Upper lobe of left lung (tissue), 6 donors: ENCODE data around the gene LYSMD2. TPM values are rescaled to one million over a fixed set of nuclear protein-coding genes. Genes with fewer than 3 reads are reported as not detected.

ENCODE experiments used
- ATAC-seq, 2 donors: fragments of 200-7000 bp; cut with Tn5 transposase; one replicate each; pipeline ENCODE4 v1.9.1; 2022; ENCODE audit warnings: mild to moderate bottlenecking in 2 of 2, moderate library complexity in 2 of 2; ENCODE audit not compliant: low FRiP score in 2 of 2
- DNase-seq, 2 donors: peaks; one replicate each; pipeline ENCODE4 v3.0.0-alpha.2; 2019 to 2020
- H3K27ac ChIP-seq, 4 donors: fragments of 200-600 bp; sonication (generic); one replicate each; pipeline ENCODE4 v1.5.1; 2016 to 2019
- H3K27me3 ChIP-seq, 4 donors: fragments of 200-600 bp; sonication (generic); one replicate each; pipeline ENCODE4 v1.5.1; 2017 to 2019
- H3K36me3 ChIP-seq, 4 donors: fragments of 200-600 bp; sonication (generic); one replicate each; pipeline ENCODE4 v1.5.1; 2016 to 2019
- H3K4me1 ChIP-seq, 4 donors: fragments of 200-600 bp; sonication (generic); one replicate each; pipeline ENCODE4 v1.5.1; 2018 to 2019
- H3K4me3 ChIP-seq, 4 donors: fragments of 200-600 bp; sonication (generic); one replicate each; pipeline ENCODE4 v1.5.1; 2017 to 2019; ENCODE audit warnings: mild to moderate bottlenecking in 2 of 4, moderate library complexity in 1 of 4
- H3K9me3 ChIP-seq, 4 donors: fragments of 200-600 bp; sonication (generic); one replicate each; pipeline ENCODE4 v1.5.1; 2018 to 2019
- EP300 ChIP-seq, 4 donors: sonication (generic); formaldehyde crosslinking; IDR thresholded peaks; one replicate each; pipeline ENCODE4 v1.5.1; 2017; ENCODE audit warnings: antibody characterized with exemption in 4 of 4, control low read depth in 2 of 4
- POLR2A ChIP-seq, 4 donors: fragments of 450-650 bp; IDR thresholded peaks; one replicate each; pipeline ENCODE4 v1.5.1; 2016 to 2017; ENCODE audit warnings: antibody characterized with exemption in 4 of 4, mild to moderate bottlenecking in 2 of 4
- POLR2AphosphoS5 ChIP-seq, 2 donors: sonication (generic); formaldehyde crosslinking; IDR thresholded peaks; one replicate each; pipeline ENCODE4 v1.5.1; 2017; ENCODE audit warnings: antibody characterized with exemption in 2 of 2
- WGBS, 2 donors: methylation state at CpG; one replicate each; pipeline ENCODE4 v1.1.5; 2017 to 2018; 5-methylcytosine and 5-hydroxymethylcytosine counted together
- total RNA-seq, 6 donors: library from RNA; depleted of rRNA in 4 of 6; stranded (reverse); fragments of >200 nt in 4 of 6; gene quantifications; one replicate each; pipeline versions ENCODE4 v1.1.0 to v1.2.1, GENCODE V29; 2016 to 2021
- TF ChIP-seq, protein P1 (sequence below), 6 experiments: fragments of 450-650 bp in 4 of 6; fragments of 200-600 bp in 2 of 6; sonication (generic) in 2 of 6; IDR thresholded peaks; one replicate each; pipeline ENCODE4 v1.5.1; 2016 to 2019; ENCODE audit warnings: antibody characterized with exemption in 6 of 6
- donor health status: DM: no; HTN: no; CAD: no; lungs with moderate emphysema.
- donor health status: DM: no; HTN: yes; CAD: no; lungs with severe emphysema.

LYSMD2 gene
- total RNA-seq, 6 donors from 2014 or later: 13.4 to 22.8 (median 17.9) TPM

DNA sequence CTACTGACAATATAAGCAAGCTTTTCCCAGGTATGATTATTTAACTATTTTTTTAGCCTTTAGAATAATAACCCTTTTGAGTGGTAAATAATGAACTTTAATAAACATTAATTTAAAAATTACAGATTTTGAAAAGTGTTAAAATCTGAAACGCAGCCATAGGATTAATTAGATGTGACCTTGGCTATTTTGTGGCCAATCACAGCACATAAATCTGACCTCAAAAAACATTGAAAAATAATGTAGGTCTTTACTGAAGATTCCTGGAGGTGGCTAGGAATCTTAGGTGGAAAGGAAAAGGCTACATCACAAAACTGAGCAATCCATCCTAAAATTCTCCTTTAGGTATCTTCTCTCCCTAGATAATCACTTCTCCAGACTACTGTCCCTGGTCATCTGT is 38.1 kb downstream of the LYSMD2 start:
- no peak for ATAC-seq

GRCh38 chr15:51697163-51697562 is 40.3 kb downstream of the LYSMD2 start:
- TF ChIP-seq POLR2AphosphoS5 (IDR thresholded peaks at IDR 0.05): no peak
- TF ChIP-seq, protein P1, sequence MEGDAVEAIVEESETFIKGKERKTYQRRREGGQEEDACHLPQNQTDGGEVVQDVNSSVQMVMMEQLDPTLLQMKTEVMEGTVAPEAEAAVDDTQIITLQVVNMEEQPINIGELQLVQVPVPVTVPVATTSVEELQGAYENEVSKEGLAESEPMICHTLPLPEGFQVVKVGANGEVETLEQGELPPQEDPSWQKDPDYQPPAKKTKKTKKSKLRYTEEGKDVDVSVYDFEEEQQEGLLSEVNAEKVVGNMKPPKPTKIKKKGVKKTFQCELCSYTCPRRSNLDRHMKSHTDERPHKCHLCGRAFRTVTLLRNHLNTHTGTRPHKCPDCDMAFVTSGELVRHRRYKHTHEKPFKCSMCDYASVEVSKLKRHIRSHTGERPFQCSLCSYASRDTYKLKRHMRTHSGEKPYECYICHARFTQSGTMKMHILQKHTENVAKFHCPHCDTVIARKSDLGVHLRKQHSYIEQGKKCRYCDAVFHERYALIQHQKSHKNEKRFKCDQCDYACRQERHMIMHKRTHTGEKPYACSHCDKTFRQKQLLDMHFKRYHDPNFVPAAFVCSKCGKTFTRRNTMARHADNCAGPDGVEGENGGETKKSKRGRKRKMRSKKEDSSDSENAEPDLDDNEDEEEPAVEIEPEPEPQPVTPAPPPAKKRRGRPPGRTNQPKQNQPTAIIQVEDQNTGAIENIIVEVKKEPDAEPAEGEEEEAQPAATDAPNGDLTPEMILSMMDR (IDR thresholded peaks at IDR 0.05): no peak
- no peak for TF ChIP-seq EP300 (IDR thresholded peaks at IDR 0.05)
- no peak for TF ChIP-seq POLR2A (IDR thresholded peaks at IDR 0.05)
- Histone ChIP-seq H3K4me1 (no peaks in the 10 kb centered on the region), H3K36me3 (no peaks in the 10 kb centered on the region), H3K27me3 (no peaks in the 10 kb centered on the region), H3K9me3 (no peaks in the 10 kb centered on the region), H3K27ac (no peak overlapping the region), H3K4me3 (no peak overlapping the region)
- DNase-seq (no peak), ATAC-seq (no peak)
- WGBS, 2 donors: 93 to 95% methylated on average over 2 of the region's 2 CpGs

More for the DNA sequence above, 38.1 kb downstream of the LYSMD2 start:
- WGBS, 2 donors: 87 to 96% methylated on average over 1 of the region's 1 CpG
- no peaks in the 10 kb centered on the region for H3K27me3 ChIP-seq
- TF ChIP-seq, protein P1 (IDR thresholded peaks at IDR 0.05): no peak
- TF ChIP-seq EP300 (IDR thresholded peaks at IDR 0.05) (no peak), POLR2AphosphoS5 (IDR thresholded peaks at IDR 0.05) (no peak), POLR2A (IDR thresholded peaks at IDR 0.05) (no peak)
- no peak overlapping the region for H3K27ac ChIP-seq
- DNase-seq: no peak
- no peaks in the 10 kb centered on the region for H3K9me3 ChIP-seq
- H3K4me1 ChIP-seq: no peaks in the 10 kb centered on the region
- no peaks in the 10 kb centered on the region for H3K36me3 ChIP-seq
- H3K4me3 ChIP-seq: no peak overlapping the region

DNA sequence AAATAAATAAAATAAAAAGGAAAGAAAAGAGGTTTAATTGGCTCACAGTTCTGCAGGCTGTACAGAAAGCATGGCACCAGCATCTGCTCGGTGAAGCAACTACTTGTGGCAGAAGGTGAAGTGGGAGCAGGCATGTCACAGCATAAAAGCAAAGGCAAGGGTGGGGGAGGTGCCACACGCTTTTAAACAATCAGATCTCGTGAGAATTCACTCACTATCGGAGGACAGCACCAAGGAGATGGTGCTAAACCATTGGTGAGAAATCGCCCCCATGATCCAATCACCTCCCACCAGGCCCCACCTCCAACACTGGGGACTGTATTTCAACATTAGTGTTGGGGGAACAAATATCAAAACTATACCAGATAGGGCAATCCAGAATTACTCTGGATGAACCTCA is 40.9 kb downstream of the LYSMD2 start:
- TF ChIP-seq POLR2A (IDR thresholded peaks at IDR 0.05) (no peak), EP300 (IDR thresholded peaks at IDR 0.05) (no peak), POLR2AphosphoS5 (IDR thresholded peaks at IDR 0.05) (no peak)
- TF ChIP-seq, protein P1 (IDR thresholded peaks at IDR 0.05): no peak
- DNase-seq (no peak), ATAC-seq (no peak)
- WGBS, 2 donors: 75 to 84% methylated on average over 5 of the region's 5 CpGs
- Histone ChIP-seq H3K4me3 (no peak overlapping the region), H3K27ac (no peak overlapping the region), H3K9me3 (no peaks in the 10 kb centered on the region), H3K27me3 (no peaks in the 10 kb centered on the region), H3K36me3 (no peaks in the 10 kb centered on the region), H3K4me1 (no peaks in the 10 kb centered on the region)

GRCh38 chr15:51692154-51692553 is 45.3 kb downstream of the LYSMD2 start:
- Histone ChIP-seq H3K4me1 (no peaks in the 10 kb centered on the region), H3K27me3 (no peaks in the 10 kb centered on the region), H3K4me3 (no peak overlapping the region), H3K27ac (no peak overlapping the region), H3K36me3 (no peaks in the 10 kb centered on the region), H3K9me3 (no peaks in the 10 kb centered on the region)
- ATAC-seq: no peak
- 50 to 58% methylated on average over 3 of the region's 3 CpGs for WGBS, 2 donors
- TF ChIP-seq, protein P1 (IDR thresholded peaks at IDR 0.05): no peak
- TF ChIP-seq EP300 (IDR thresholded peaks at IDR 0.05) (no peak), POLR2A (IDR thresholded peaks at IDR 0.05) (no peak), POLR2AphosphoS5 (IDR thresholded peaks at IDR 0.05) (no peak)
- no peak for DNase-seq

DNA sequence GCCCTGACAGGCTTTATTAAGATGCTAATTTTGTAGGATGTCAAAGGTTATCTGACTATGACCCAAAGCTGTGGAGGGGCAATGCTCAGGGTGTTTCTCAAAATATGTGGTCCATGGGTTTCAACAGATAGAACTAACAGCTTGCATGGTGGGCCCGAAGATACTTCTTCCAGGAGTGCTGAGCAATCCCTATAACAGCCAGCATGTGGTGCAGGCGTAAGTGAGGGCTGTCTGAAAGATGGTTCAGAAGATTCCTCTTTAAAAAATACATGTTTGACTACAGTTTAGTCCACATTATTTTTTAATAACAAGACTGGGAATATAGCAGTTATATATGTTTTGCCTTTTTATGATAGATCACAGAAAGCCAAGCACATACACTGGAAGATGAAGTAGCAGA is 48.6 kb downstream of the LYSMD2 start:
- no peaks in the 10 kb centered on the region for H3K9me3 ChIP-seq

More for the DNA sequence above, 48.6 kb downstream of the LYSMD2 start:
- H3K4me3 ChIP-seq: no peak overlapping the region
- WGBS, 2 donors: 79 to 82% methylated on average over 2 of the region's 2 CpGs
- TF ChIP-seq, protein P1 (IDR thresholded peaks at IDR 0.05): peak in 1 of 6 experiments; percentile 5
- TF ChIP-seq POLR2AphosphoS5 (IDR thresholded peaks at IDR 0.05): no peak
- TF ChIP-seq EP300 (IDR thresholded peaks at IDR 0.05): no peak
- ATAC-seq: no peak
- DNase-seq: no peak
- H3K27ac ChIP-seq: no peak overlapping the region
- no peaks in the 10 kb centered on the region for H3K36me3 ChIP-seq
- no peaks in the 10 kb centered on the region for H3K4me1 ChIP-seq
- H3K27me3 ChIP-seq: no peaks in the 10 kb centered on the region
